ENCODE measurements around the gene MICB. TPM values are rescaled to one million over a fixed set of nuclear protein-coding genes. Genes with fewer than 3 reads are reported as not detected.

Gene MICB
- total and polyA plus RNA-seq, 2 donors (not counting 1 experiment from before 2014, with no cell fraction given), result 24.2 to 30.9 TPM

DNA sequence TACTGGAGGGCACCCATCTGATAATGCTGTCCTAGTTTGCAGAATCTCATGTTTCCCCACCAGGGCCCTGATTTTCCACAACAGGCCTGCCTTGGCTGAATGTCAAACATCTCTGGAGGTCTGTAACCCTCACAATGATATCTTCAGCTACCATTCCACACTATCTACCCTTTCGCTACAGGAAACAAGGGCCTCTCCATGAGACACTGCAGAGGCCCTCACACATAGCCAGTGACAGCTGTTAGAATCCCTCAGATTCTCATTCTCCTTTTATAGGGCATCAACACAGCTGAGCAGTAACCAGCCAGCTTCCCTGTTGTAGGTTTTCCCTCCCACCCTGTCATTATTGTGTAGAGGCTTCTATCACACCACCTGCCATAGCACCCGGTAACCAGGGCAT, 29.6 kb upstream of the MICB start:
- no peak for ATAC-seq (ENCODE audit: low read depth)
- Histone ChIP-seq H3K4me2 (replicated peaks; ENCODE audit: low read depth, low read length, poor library complexity, severe bottlenecking) (no peak overlapping the region), H2AFZ (ENCODE audit: insufficient read depth, low read depth, low read length, poor library complexity, severe bottlenecking) (no peak overlapping the region), H3K4me1 (ENCODE audit: control insufficient read depth in 2 of 2, insufficient read depth in 2 of 2, low read length in 2 of 2) (peaks cover 74 to 80% of the 10 kb centered on the region in 2 donors), H3K9me3 (ENCODE audit: control extremely low read depth in 1 of 3, control insufficient read depth in 2 of 3, insufficient read depth in 1 of 3, low read length in 2 of 3) (no peaks in the 10 kb centered on the region), H3K4me3 (ENCODE audit: control extremely low read depth in 1 of 5, extremely low read depth in 1 of 5, insufficient read depth in 1 of 5, low read depth in 2 of 5, low read length in 4 of 5) (no peak overlapping the region), H3K9ac (ENCODE audit: low read length) (no peak overlapping the region), H3K79me2 (ENCODE audit: control insufficient read depth, insufficient read depth, low read length) (peaks cover 96% of the 10 kb centered on the region), H3K27me3 (replicated peaks in 1 of 4; ENCODE audit: control extremely low read depth in 1 of 4, control insufficient read depth in 3 of 4, insufficient read depth in 4 of 4, low read length in 3 of 4) (no peaks in the 10 kb centered on the region), H4K20me1 (ENCODE audit: control insufficient read depth, insufficient read depth, low read length, poor library complexity, severe bottlenecking) (peaks cover 95% of the 10 kb centered on the region), H3K36me3 (replicated peaks in 1 of 2; ENCODE audit: control extremely low read depth in 1 of 2, control insufficient read depth in 1 of 2, extremely low read depth in 1 of 2, insufficient read depth in 2 of 2, low read length in 1 of 2) (peaks cover 3 to 36% of the 10 kb centered on the region in 2 experiments), H3K27ac (ENCODE audit: low read length in 2 of 2) (no peak overlapping the region)
- no peak overlapping the region for H3K4me3 Mint-ChIP-seq
- intact Hi-C loops (cut with micrococcal nuclease), result loop anchor here (10.0 kb wide), 1 partner anchor 314 kb away; the partner anchor contains the start of genes CCHCR1 and TCF19
- H3K27me3 Mint-ChIP-seq, result no peaks in the 10 kb centered on the region
- no peak overlapping the region for H3K27ac Mint-ChIP-seq
- H3K9me3 Mint-ChIP-seq (ENCODE audit: insufficient read depth), result no peaks in the 10 kb centered on the region
- TF ChIP-seq EZH2 (IDR thresholded peaks at IDR 0.05; ENCODE audit: borderline replicate concordance, insufficient read depth, low read depth, low read length, poor library complexity, severe bottlenecking) (no peak), CTCF (IDR thresholded peaks at IDR 0.05) (no peak)
- H3K4me1 Mint-ChIP-seq, result peaks cover 97% of the 10 kb centered on the region
- WGBS (ENCODE audit: insufficient coverage), result 92% methylated on average over 2 of the region's 2 CpGs
- DNase-seq, result no peak
- ChIA-PET POLR2A (no interaction called here), CTCF (no interaction called here)

DNA sequence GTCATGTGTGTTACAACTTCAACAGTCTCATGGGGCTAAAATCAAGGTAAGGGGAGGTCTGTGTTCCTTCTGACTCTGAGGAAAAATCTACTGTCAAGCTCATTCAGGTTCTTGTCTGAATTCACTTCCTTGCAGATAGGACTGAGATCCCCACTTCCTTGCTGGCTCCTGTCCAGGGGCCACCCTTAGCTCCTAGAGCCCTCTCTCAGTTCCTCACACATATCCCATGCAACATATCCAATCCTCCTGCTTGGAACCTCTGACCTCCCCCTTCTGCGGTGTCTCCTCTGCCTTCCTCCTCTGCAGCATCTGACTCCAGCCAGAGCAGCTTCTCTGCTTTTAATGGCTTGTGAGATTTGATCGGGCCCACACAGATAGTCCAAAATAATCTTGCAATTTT, 27.1 kb upstream of the MICB start:
- peaks cover 1 to 23% of the 10 kb centered on the region in 2 experiments for H3K36me3 ChIP-seq (replicated peaks in 1 of 2; ENCODE audit: control extremely low read depth in 1 of 2, control insufficient read depth in 1 of 2, extremely low read depth in 1 of 2, insufficient read depth in 2 of 2, low read length in 1 of 2)
- H4K20me1 ChIP-seq (ENCODE audit: control insufficient read depth, insufficient read depth, low read length, poor library complexity, severe bottlenecking), result peaks cover 90% of the 10 kb centered on the region
- ChIA-PET CTCF (no interaction called here), POLR2A (interaction anchor here (0.6 to 0.8 kb wide), 2 partner anchors 8 to 203 kb away, joined by 3 to 5 read pairs; no protein-coding TSS in a partner anchor)
- no peak overlapping the region for H3K4me3 ChIP-seq (ENCODE audit: control extremely low read depth in 1 of 5, extremely low read depth in 1 of 5, insufficient read depth in 1 of 5, low read depth in 2 of 5, low read length in 4 of 5)
- Mint-ChIP-seq H3K9me3 (ENCODE audit: insufficient read depth) (no peaks in the 10 kb centered on the region), H3K4me1 (peaks cover 96% of the 10 kb centered on the region), H3K4me3 (peak overlapping the region; percentile 20), H3K27ac (peak overlapping the region; percentile 32), H3K27me3 (no peaks in the 10 kb centered on the region)
- H2AFZ ChIP-seq (ENCODE audit: insufficient read depth, low read depth, low read length, poor library complexity, severe bottlenecking), result no peak overlapping the region
- H3K9me3 ChIP-seq (ENCODE audit: control extremely low read depth in 1 of 3, control insufficient read depth in 2 of 3, insufficient read depth in 1 of 3, low read length in 2 of 3), result no peaks in the 10 kb centered on the region
- H3K4me2 ChIP-seq (replicated peaks; ENCODE audit: low read depth, low read length, poor library complexity, severe bottlenecking), result no peak overlapping the region
- TF ChIP-seq EZH2 (IDR thresholded peaks at IDR 0.05; ENCODE audit: borderline replicate concordance, insufficient read depth, low read depth, low read length, poor library complexity, severe bottlenecking), result no peak
- TF ChIP-seq CTCF (IDR thresholded peaks at IDR 0.05), result no peak
- H3K27me3 ChIP-seq (replicated peaks in 1 of 4; ENCODE audit: control extremely low read depth in 1 of 4, control insufficient read depth in 3 of 4, insufficient read depth in 4 of 4, low read length in 3 of 4), result no peaks in the 10 kb centered on the region
- peaks cover 57 to 62% of the 10 kb centered on the region in 2 donors for H3K4me1 ChIP-seq (ENCODE audit: control insufficient read depth in 2 of 2, insufficient read depth in 2 of 2, low read length in 2 of 2)
- intact Hi-C loops (cut with micrococcal nuclease), result no loop called here
- 100% methylated on average over 1 of the region's 2 CpGs for WGBS (ENCODE audit: insufficient coverage)
- no peak for DNase-seq
- H3K27ac ChIP-seq (ENCODE audit: low read length in 2 of 2), result peak overlapping the region in 1 of 2 donors; percentile 49
- H3K9ac ChIP-seq (ENCODE audit: low read length), result no peak overlapping the region
- H3K79me2 ChIP-seq (ENCODE audit: control insufficient read depth, insufficient read depth, low read length), result peaks cover 95% of the 10 kb centered on the region
- ATAC-seq (ENCODE audit: low read depth), result no peak
